Gastrocnemius medialis (tissue), 4 donors: ENCODE data around the gene WDHD1.
"Not testable (repeated sequence)": the region's sequence is repeated elsewhere in the genome, so short reads cannot be mapped to it uniquely, and the experiment has no call there.

Experiments
- CTCF ChIP-seq, 5 experiments: fragments of 450-650 bp in 3 of 5; fragments of 200-600 bp in 2 of 5; sonication (generic) in 2 of 5; IDR thresholded peaks in 4 of 5; conservative IDR thresholded peaks in 1 of 5; 1 replicate in 4 of 5; 2 replicates in 1 of 5; pipeline ENCODE4 v1.5.1; 2016 to 2019; ENCODE audit warnings: antibody characterized with exemption in 5 of 5, mild to moderate bottlenecking in 3 of 5, moderate library complexity in 3 of 5
- POLR2A ChIP-seq, 2 donors: fragments of 450-650 bp; IDR thresholded peaks; one replicate each; pipeline ENCODE4 v1.6.1; 2017; ENCODE audit warnings: antibody characterized with exemption in 2 of 2, mild to moderate bottlenecking in 2 of 2, moderate library complexity in 2 of 2

DNA sequence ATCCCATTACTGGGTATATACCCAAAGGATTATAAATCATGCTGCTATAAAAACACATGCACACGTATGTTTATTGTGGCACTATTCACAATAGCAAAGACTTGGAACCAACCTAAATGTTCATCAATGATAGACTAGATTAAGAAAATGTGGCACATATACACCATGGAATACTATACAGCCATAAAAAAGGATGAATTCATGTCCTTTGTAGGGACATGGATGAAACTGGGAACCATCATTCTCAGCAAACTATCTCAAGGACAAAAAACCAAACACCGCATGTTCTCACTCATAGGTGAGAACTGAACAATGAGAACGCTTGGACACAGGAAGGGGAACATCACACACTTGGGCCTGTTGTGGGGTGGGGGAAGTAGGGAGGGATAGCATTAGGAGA, 73.3 kb downstream of the WDHD1 start:
- not testable (repeated sequence) for TF ChIP-seq CTCF (IDR thresholded peaks at IDR 0.05 in 4 of 5, conservative IDR thresholded peaks at IDR 0.05 in 1 of 5); POLR2A (IDR thresholded peaks at IDR 0.05)
